Neural progenitor cell (in vitro differentiated cells): ENCODE data around the gene FCRLA.

Experiments
- CTCF ChIP-seq: fragments of 200-600 bp; sonication (generic); IDR thresholded peaks from 2 replicates; pipeline ENCODE4 v1.5.1; 2017; ENCODE audit warnings: antibody characterized with exemption, mild to moderate bottlenecking
- EZH2phosphoT487 ChIP-seq: fragments of 200-600 bp; sonication (generic); IDR thresholded peaks from 2 replicates; pipeline ENCODE4 v1.6.1; 2017; ENCODE audit warnings: antibody characterized with exemption

- TF ChIP-seq CTCF (no peak), EZH2phosphoT487 (no peak)
Measured at GRCh38 chr1:161676441-161676840, 30.6 kb upstream of the FCRLA start.
